ENCODE results near the gene SPON1. TPM values are rescaled to one million over a fixed set of nuclear protein-coding genes. Genes with fewer than 3 reads are reported as not detected.
A peak's percentile ranks its signal among the peaks of the same experiment; 100 is the strongest.

Gene SPON1
- polyA plus RNA-seq, 1 donor: 71.8 TPM

GRCh38 chr11:14052198-14052597, 89.7 kb downstream of the SPON1 start:
- Histone ChIP-seq H3K27me3 (ENCODE audit: control insufficient read depth, insufficient read depth, low read length) (no peaks in the 10 kb centered on the region), H3K9me3 (ENCODE audit: control insufficient read depth, low read depth, low read length) (no peaks in the 10 kb centered on the region), H3K27ac (ENCODE audit: low read length) (no peak overlapping the region), H3K36me3 (ENCODE audit: control insufficient read depth, insufficient read depth, low read length) (no peaks in the 10 kb centered on the region), H3K4me3 (ENCODE audit: low read length) (no peak overlapping the region), H3K4me1 (ENCODE audit: control insufficient read depth, insufficient read depth, low read length) (peaks cover 10% of the 10 kb centered on the region)
- DNase-seq: no peak
- WGBS (ENCODE audit: insufficient coverage, low lambda C conversion rate): 100% methylated on average over 1 of the region's 3 CpGs

- peak overlapping the region; percentile 56 for H3K27ac ChIP-seq (ENCODE audit: low read length)
Measured at GRCh38 chr11:14054116-14055107, 91.9 kb downstream of the SPON1 start.

DNA sequence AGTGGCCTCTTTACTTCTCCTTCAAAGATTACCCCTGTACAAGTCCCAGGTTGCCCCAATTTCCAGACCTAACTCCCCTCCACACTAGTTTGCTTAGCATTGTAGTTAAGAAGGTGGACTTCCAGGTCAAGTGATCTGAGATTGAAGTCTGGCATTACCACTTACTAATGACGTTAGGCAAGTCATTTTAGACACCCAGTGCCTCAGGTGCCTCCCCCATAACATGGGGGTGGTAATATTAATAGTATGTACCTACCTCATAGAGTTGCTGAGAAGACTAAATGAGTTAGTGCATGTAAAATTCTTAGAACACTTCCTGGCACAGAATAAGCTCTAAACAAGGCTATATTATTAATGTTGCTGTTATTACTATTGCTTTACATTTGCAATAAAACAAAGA, 93.4 kb downstream of the SPON1 start:
- WGBS (ENCODE audit: insufficient coverage, low lambda C conversion rate): no CpG with 5 or more reads among the region's 1 CpG
- Histone ChIP-seq H3K27ac (ENCODE audit: low read length) (no peak overlapping the region), H3K27me3 (ENCODE audit: control insufficient read depth, insufficient read depth, low read length) (no peaks in the 10 kb centered on the region), H3K9me3 (ENCODE audit: control insufficient read depth, low read depth, low read length) (no peaks in the 10 kb centered on the region), H3K4me3 (ENCODE audit: low read length) (no peak overlapping the region), H3K4me1 (ENCODE audit: control insufficient read depth, insufficient read depth, low read length) (peaks cover 10% of the 10 kb centered on the region), H3K36me3 (ENCODE audit: control insufficient read depth, insufficient read depth, low read length) (no peaks in the 10 kb centered on the region)
- DNase-seq: no peak

More at GRCh38 chr11:14054116-14055107, 91.9 kb downstream of the SPON1 start:
- H3K36me3 ChIP-seq (ENCODE audit: control insufficient read depth, insufficient read depth, low read length): no peaks in the 10 kb centered on the region
- no peak overlapping the region for H3K4me3 ChIP-seq (ENCODE audit: low read length)
- peak in 1 of 2 donors; percentile 65 for DNase-seq
- peaks cover 10% of the 10 kb centered on the region for H3K4me1 ChIP-seq (ENCODE audit: control insufficient read depth, insufficient read depth, low read length)
- H3K27me3 ChIP-seq (ENCODE audit: control insufficient read depth, insufficient read depth, low read length): no peaks in the 10 kb centered on the region
- no peaks in the 10 kb centered on the region for H3K9me3 ChIP-seq (ENCODE audit: control insufficient read depth, low read depth, low read length)
- 44% methylated on average over 2 of the region's 12 CpGs for WGBS (ENCODE audit: insufficient coverage, low lambda C conversion rate)

DNA sequence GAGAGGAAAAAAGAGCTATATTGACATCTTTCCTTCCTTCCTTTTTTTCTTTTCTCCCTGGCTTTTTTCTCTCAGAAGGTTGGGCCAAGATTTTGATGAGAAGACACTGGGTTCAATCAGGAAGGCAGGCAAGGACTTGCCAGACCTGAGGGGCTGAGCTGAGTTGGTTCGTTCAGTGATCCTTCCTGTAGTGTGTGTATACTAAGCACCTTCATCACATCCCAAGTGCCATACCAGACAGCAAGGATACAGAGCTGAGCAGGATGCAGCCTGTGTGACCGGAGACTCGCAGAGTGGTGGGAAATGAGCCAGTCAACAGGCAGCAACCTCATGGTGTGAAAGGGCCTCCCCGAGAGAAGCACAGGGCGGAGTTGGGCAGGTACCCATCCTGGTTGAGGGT, 95.5 kb downstream of the SPON1 start:
- H3K4me3 ChIP-seq (ENCODE audit: low read length): no peak overlapping the region
- whole genome bisulfite sequencing (ENCODE audit: insufficient coverage, low lambda C conversion rate): no CpG with 5 or more reads among the region's 5 CpGs
- H3K36me3 ChIP-seq (ENCODE audit: control insufficient read depth, insufficient read depth, low read length): no peaks in the 10 kb centered on the region
- H3K27ac ChIP-seq (ENCODE audit: low read length): no peak overlapping the region
- DNase-seq: no peak
- no peaks in the 10 kb centered on the region for H3K9me3 ChIP-seq (ENCODE audit: control insufficient read depth, low read depth, low read length)
- peaks cover 10% of the 10 kb centered on the region for H3K4me1 ChIP-seq (ENCODE audit: control insufficient read depth, insufficient read depth, low read length)
- H3K27me3 ChIP-seq (ENCODE audit: control insufficient read depth, insufficient read depth, low read length): no peaks in the 10 kb centered on the region

- no peaks in the 10 kb centered on the region for H3K36me3 ChIP-seq (ENCODE audit: control insufficient read depth, insufficient read depth, low read length)
- no peak overlapping the region for H3K4me3 ChIP-seq (ENCODE audit: low read length)
- no CpG with 5 or more reads among the region's 1 CpG for WGBS (ENCODE audit: insufficient coverage, low lambda C conversion rate)
Measured at GRCh38 chr11:14059491-14059890, 97.0 kb downstream of the SPON1 start.

GRCh38 chr11:14061721-14062120, 99.2 kb downstream of the SPON1 start:
- no CpG with 5 or more reads among the region's 3 CpGs for WGBS (ENCODE audit: insufficient coverage, low lambda C conversion rate)
- Histone ChIP-seq H3K36me3 (ENCODE audit: control insufficient read depth, insufficient read depth, low read length) (no peaks in the 10 kb centered on the region), H3K9me3 (ENCODE audit: control insufficient read depth, low read depth, low read length) (no peaks in the 10 kb centered on the region), H3K4me1 (ENCODE audit: control insufficient read depth, insufficient read depth, low read length) (no peaks in the 10 kb centered on the region), H3K27ac (ENCODE audit: low read length) (no peak overlapping the region), H3K27me3 (ENCODE audit: control insufficient read depth, insufficient read depth, low read length) (no peaks in the 10 kb centered on the region), H3K4me3 (ENCODE audit: low read length) (no peak overlapping the region)
- DNase-seq: no peak

More at GRCh38 chr11:14059491-14059890, 97.0 kb downstream of the SPON1 start:
- no peaks in the 10 kb centered on the region for H3K9me3 ChIP-seq (ENCODE audit: control insufficient read depth, low read depth, low read length)
- no peaks in the 10 kb centered on the region for H3K27me3 ChIP-seq (ENCODE audit: control insufficient read depth, insufficient read depth, low read length)
- H3K27ac ChIP-seq (ENCODE audit: low read length): no peak overlapping the region
- no peak for DNase-seq
- peaks cover 4% of the 10 kb centered on the region for H3K4me1 ChIP-seq (ENCODE audit: control insufficient read depth, insufficient read depth, low read length)

DNA sequence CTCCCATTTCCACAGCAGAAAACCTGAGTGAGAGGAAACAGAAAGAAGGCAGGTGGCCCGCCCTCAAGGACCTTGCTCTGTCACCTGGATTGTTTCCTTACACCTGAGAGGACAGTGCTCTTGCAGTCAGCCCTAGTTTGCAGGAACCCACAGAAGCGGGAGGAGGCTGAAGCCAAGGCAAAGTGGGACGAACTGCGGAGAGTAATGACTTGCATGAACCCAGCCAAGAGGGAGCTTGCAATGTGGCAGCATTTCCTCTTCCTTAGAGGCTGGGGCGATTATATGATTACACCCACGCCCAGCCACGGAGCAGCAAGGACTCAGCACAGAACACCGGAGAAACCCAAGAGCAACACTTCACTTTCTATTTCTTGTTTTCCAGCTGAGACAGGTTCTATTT, 102.6 kb downstream of the SPON1 start:
- H3K4me1 ChIP-seq (ENCODE audit: control insufficient read depth, insufficient read depth, low read length): no peaks in the 10 kb centered on the region
- no peaks in the 10 kb centered on the region for H3K9me3 ChIP-seq (ENCODE audit: control insufficient read depth, low read depth, low read length)
- H3K27me3 ChIP-seq (ENCODE audit: control insufficient read depth, insufficient read depth, low read length): no peaks in the 10 kb centered on the region
- peaks cover 2% of the 10 kb centered on the region for H3K36me3 ChIP-seq (ENCODE audit: control insufficient read depth, insufficient read depth, low read length)
- WGBS (ENCODE audit: insufficient coverage, low lambda C conversion rate): no CpG with 5 or more reads among the region's 8 CpGs
- no peak overlapping the region for H3K27ac ChIP-seq (ENCODE audit: low read length)
- H3K4me3 ChIP-seq (ENCODE audit: low read length): peak overlapping the region; percentile 3
- DNase-seq: peak; percentile 49 to 67

- Histone ChIP-seq H3K27me3 (ENCODE audit: control insufficient read depth, insufficient read depth, low read length) (no peaks in the 10 kb centered on the region), H3K4me3 (ENCODE audit: low read length) (no peak overlapping the region), H3K4me1 (ENCODE audit: control insufficient read depth, insufficient read depth, low read length) (no peaks in the 10 kb centered on the region), H3K9me3 (ENCODE audit: control insufficient read depth, low read depth, low read length) (no peaks in the 10 kb centered on the region), H3K27ac (ENCODE audit: low read length) (no peak overlapping the region), H3K36me3 (ENCODE audit: control insufficient read depth, insufficient read depth, low read length) (peaks cover 2% of the 10 kb centered on the region)
- DNase-seq: no peak
- 67% methylated on average over 1 of the region's 1 CpG for WGBS (ENCODE audit: insufficient coverage, low lambda C conversion rate)
Measured at GRCh38 chr11:14065681-14066080, 103.2 kb downstream of the SPON1 start.

DNA sequence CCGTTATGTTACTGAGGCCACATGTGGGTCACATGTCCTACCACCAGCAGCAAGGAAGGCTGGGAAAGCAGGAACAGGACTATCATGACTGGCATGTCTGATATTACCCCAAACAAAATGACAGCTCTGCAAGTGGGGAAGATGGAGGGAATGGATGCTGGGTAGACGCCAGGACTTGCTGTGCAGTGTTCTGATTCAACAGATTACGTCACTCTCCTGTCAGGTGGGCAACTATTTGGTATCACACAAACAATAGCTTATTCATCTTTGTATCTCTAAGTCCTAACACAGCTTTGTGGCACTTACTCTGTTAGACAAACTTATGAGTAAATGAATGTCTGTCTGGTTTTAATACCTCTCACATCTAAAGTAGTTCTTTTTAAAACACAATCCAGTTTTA, 105.2 kb downstream of the SPON1 start:
- Histone ChIP-seq H3K27me3 (ENCODE audit: control insufficient read depth, insufficient read depth, low read length) (no peaks in the 10 kb centered on the region), H3K4me1 (ENCODE audit: control insufficient read depth, insufficient read depth, low read length) (no peaks in the 10 kb centered on the region), H3K36me3 (ENCODE audit: control insufficient read depth, insufficient read depth, low read length) (peaks cover 2% of the 10 kb centered on the region), H3K9me3 (ENCODE audit: control insufficient read depth, low read depth, low read length) (no peaks in the 10 kb centered on the region), H3K4me3 (ENCODE audit: low read length) (no peak overlapping the region), H3K27ac (ENCODE audit: low read length) (no peak overlapping the region)
- DNase-seq: no peak
- 60% methylated on average over 1 of the region's 3 CpGs for WGBS (ENCODE audit: insufficient coverage, low lambda C conversion rate)

DNA sequence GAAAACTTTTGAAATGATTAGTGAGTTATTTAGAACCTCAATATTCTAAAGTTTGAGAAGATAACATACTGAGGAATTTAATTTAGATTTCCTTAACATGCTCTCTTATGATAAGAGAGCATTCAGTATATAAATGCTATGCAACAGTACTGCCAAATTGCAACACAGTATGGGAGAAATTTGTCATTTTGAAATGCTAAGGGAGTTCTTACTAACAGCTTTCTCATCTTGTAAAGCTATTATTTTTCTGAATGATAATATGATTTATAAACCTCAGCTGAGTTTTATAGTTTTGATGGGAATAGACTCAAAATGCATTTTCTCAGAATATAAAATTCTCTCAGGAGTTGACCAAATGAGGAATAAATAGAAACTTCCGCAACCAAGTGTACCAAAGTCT, 108.4 kb downstream of the SPON1 start:
- peaks cover 2% of the 10 kb centered on the region for H3K36me3 ChIP-seq (ENCODE audit: control insufficient read depth, insufficient read depth, low read length)
- peaks cover 3% of the 10 kb centered on the region for H3K4me1 ChIP-seq (ENCODE audit: control insufficient read depth, insufficient read depth, low read length)
- no CpG with 5 or more reads among the region's 1 CpG for WGBS (ENCODE audit: insufficient coverage, low lambda C conversion rate)
- no peaks in the 10 kb centered on the region for H3K9me3 ChIP-seq (ENCODE audit: control insufficient read depth, low read depth, low read length)
- H3K27ac ChIP-seq (ENCODE audit: low read length): no peak overlapping the region
- no peaks in the 10 kb centered on the region for H3K27me3 ChIP-seq (ENCODE audit: control insufficient read depth, insufficient read depth, low read length)
- DNase-seq: no peak
- no peak overlapping the region for H3K4me3 ChIP-seq (ENCODE audit: low read length)
